ENCODE data around the gene DNAJB8.

DNA sequence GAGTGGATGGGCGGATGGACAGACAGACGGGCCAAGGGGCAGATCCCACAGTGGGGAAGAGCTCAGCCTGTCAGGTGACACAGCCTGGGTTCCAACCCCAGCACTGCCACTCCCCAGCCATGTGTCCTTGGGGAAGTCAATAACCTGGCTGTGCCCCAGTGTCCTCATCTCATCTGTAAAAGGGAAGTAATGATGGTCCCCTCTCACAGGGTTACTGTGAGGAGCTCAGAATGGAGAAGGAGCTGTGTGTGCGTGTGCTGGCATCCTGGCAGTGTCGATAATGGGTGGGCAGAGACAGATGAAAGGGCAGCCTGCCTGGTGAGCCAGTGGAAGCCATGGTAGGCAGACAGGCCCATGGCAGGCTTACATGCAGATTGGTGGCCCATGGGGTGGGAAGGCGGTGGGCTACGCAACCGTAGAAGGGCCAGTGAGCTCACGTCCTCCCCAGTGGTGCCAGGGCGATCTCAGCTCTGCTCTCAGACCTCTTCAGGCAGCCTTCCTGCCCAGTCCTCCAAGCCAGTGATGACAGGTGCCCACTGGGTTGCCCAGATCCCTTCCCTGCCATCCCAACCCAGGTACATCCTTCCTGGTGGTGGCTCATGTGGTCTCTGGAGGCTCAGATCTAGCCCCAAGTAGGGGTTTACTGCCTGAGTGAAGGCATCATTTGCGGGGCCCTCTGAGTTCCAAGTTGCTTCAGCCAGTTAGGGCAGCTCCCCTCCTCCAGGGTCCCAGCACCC, 2.3 kb upstream of the DNAJB8 start:
- TF ChIP-seq, protein P1, sequence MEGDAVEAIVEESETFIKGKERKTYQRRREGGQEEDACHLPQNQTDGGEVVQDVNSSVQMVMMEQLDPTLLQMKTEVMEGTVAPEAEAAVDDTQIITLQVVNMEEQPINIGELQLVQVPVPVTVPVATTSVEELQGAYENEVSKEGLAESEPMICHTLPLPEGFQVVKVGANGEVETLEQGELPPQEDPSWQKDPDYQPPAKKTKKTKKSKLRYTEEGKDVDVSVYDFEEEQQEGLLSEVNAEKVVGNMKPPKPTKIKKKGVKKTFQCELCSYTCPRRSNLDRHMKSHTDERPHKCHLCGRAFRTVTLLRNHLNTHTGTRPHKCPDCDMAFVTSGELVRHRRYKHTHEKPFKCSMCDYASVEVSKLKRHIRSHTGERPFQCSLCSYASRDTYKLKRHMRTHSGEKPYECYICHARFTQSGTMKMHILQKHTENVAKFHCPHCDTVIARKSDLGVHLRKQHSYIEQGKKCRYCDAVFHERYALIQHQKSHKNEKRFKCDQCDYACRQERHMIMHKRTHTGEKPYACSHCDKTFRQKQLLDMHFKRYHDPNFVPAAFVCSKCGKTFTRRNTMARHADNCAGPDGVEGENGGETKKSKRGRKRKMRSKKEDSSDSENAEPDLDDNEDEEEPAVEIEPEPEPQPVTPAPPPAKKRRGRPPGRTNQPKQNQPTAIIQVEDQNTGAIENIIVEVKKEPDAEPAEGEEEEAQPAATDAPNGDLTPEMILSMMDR (IDR thresholded peaks at IDR 0.05; ENCODE audit: insufficient read depth, low read depth, low read length) = no peak
- no peak for TF ChIP-seq EZH2 (IDR thresholded peaks at IDR 0.05; ENCODE audit: insufficient read depth, low read length)
